Neutrophil (primary cell): ENCODE results near the gene COL6A2.

Experiments used
- H3K27ac ChIP-seq: fragments of 200-600 bp; sonication (generic); 2 replicates; pipeline ENCODE4 v1.5.1; 2016; ENCODE audit warnings: mild to moderate bottlenecking, moderate library complexity
- H3K27me3 ChIP-seq: fragments of 200-600 bp; sonication (generic); 2 replicates; pipeline ENCODE4 v1.6.0; 2016; ENCODE audit warnings: mild to moderate bottlenecking
- H3K36me3 ChIP-seq: fragments of 200-600 bp; sonication (generic); 2 replicates; pipeline ENCODE4 v1.5.1; 2017
- H3K4me1 ChIP-seq, 2 experiments: fragments of 200-600 bp in 1 of 2; sonication (generic) in 1 of 2; 1 replicate in 1 of 2; 2 replicates in 1 of 2; pipeline versions ENCODE4 v1.5.1 to v1.6.1; 2013 to 2016; ENCODE audit warnings: low read depth in 1 of 2, low read length in 1 of 2, mild to moderate bottlenecking in 1 of 2, moderate library complexity in 1 of 2; ENCODE audit not compliant: control insufficient read depth in 1 of 2, insufficient read depth in 1 of 2
- H3K4me3 ChIP-seq, 2 experiments: fragments of 200-600 bp in 1 of 2; sonication (generic) in 1 of 2; 1 replicate in 1 of 2; 2 replicates in 1 of 2; pipeline ENCODE4 v1.5.1; 2013 to 2016; ENCODE audit warnings: low read depth in 1 of 2, low read length in 1 of 2, mild to moderate bottlenecking in 1 of 2, moderate library complexity in 1 of 2
- H3K9me3 ChIP-seq: fragments of 200-600 bp; sonication (generic); 2 replicates; pipeline ENCODE4 v1.5.1; 2016
- CTCF ChIP-seq: fragments of 200-600 bp; sonication (generic); IDR thresholded peaks from 2 replicates; pipeline ENCODE4 v1.5.1; 2016; ENCODE audit warnings: antibody characterized with exemption

The COL6A2 gene

GRCh38 chr21:46093668-46094400, 4.1 kb upstream of the COL6A2 start:
- no peak overlapping the region for H3K4me3 ChIP-seq
- H3K4me1 ChIP-seq: peaks cover 0 to 4% of the 10 kb centered on the region in 2 experiments
- no peak overlapping the region for H3K27ac ChIP-seq
- no peak for TF ChIP-seq CTCF
- H3K36me3 ChIP-seq: no peaks in the 10 kb centered on the region
- H3K27me3 ChIP-seq: peaks cover 42% of the 10 kb centered on the region
- no peaks in the 10 kb centered on the region for H3K9me3 ChIP-seq

GRCh38 chr21:46094401-46095082, 3.4 kb upstream of the COL6A2 start:
- TF ChIP-seq CTCF: no peak
- Histone ChIP-seq H3K4me3 (no peak overlapping the region), H3K27me3 (peaks cover 49% of the 10 kb centered on the region), H3K36me3 (no peaks in the 10 kb centered on the region), H3K27ac (no peak overlapping the region), H3K9me3 (no peaks in the 10 kb centered on the region), H3K4me1 (peaks cover 0 to 4% of the 10 kb centered on the region in 2 experiments)

GRCh38 chr21:46095083-46095719, 2.7 kb upstream of the COL6A2 start:
- Histone ChIP-seq H3K27me3 (peaks cover 55% of the 10 kb centered on the region), H3K4me1 (peaks cover 0 to 4% of the 10 kb centered on the region in 2 experiments), H3K36me3 (no peaks in the 10 kb centered on the region), H3K4me3 (no peak overlapping the region), H3K9me3 (no peaks in the 10 kb centered on the region), H3K27ac (no peak overlapping the region)
- TF ChIP-seq CTCF: no peak

- Histone ChIP-seq H3K4me3 (no peak overlapping the region), H3K27me3 (peaks cover 63% of the 10 kb centered on the region), H3K27ac (no peak overlapping the region), H3K36me3 (no peaks in the 10 kb centered on the region), H3K4me1 (peaks cover 0 to 4% of the 10 kb centered on the region in 2 experiments), H3K9me3 (no peaks in the 10 kb centered on the region)
- no peak for TF ChIP-seq CTCF
These were observed 1.9 kb upstream of the COL6A2 start for GRCh38 chr21:46095814-46096595.

DNA sequence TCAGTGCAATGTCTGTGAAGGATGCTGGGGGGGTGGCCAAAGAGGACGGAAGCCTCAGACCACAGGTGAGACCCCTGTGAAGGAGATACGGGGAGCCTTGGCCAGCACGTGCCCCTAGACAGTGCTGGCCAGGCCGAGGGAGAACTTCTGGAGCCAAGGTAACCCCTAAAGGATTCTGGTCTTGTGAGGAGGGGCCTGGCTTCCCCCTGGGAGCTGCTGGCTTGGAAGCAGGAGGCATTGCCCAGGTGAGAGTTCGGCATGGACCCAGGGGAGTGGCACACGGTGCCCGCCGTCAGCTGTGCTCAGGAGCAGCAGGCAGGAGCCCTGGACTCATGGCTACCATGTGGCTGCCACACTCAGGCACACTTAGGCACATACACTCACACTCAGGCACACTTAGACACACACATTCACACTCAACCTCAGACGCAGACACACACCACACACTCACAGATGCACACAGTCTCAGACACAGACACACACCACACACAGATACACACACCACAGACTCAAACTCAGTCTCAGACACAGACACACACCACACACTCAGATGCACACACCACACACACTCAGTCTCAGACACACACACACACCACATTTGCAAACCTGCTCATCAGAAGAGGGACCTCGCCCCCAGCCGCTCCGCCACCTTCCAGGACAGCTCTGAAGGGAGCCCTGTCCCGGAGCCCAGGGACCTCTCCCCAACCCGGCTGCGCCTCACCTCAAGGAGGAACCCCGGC, 1.1 kb upstream of the COL6A2 start:
- H3K9me3 ChIP-seq: no peaks in the 10 kb centered on the region
- H3K4me3 ChIP-seq: no peak overlapping the region
- TF ChIP-seq CTCF: no peak
- no peaks in the 10 kb centered on the region for H3K36me3 ChIP-seq
- H3K27ac ChIP-seq: no peak overlapping the region
- peaks cover 0 to 4% of the 10 kb centered on the region in 2 experiments for H3K4me1 ChIP-seq
- H3K27me3 ChIP-seq: peaks cover 71% of the 10 kb centered on the region
